HEK293 (cell line): ENCODE data around the gene ERCC5.

Source experiments
- CTCF ChIP-seq: fragments of 450-650 bp; formaldehyde crosslinking; IDR thresholded peaks from 2 replicates; pipeline ENCODE4 v1.5.1; 2016; ENCODE audit warnings: missing biosample characterization, missing genetic modification characterization
- KLF10 ChIP-seq: fragments of 450-650 bp; IDR thresholded peaks from 2 replicates; pipeline ENCODE4 v1.5.1; 2018; ENCODE audit warnings: missing biosample characterization, mild to moderate bottlenecking, missing genetic modification characterization
- OVOL3 ChIP-seq: fragments of 450-650 bp; formaldehyde crosslinking; IDR thresholded peaks from 2 replicates; pipeline ENCODE4 v1.5.1; 2016; ENCODE audit warnings: missing biosample characterization, missing genetic modification characterization
- PRDM1 ChIP-seq: fragments of 450-650 bp; formaldehyde crosslinking; IDR thresholded peaks from 2 replicates; pipeline ENCODE4; 2016; ENCODE audit warnings: missing biosample characterization, missing genetic modification characterization
- RBAK ChIP-seq: fragments of 450-650 bp; formaldehyde crosslinking; IDR thresholded peaks from 2 replicates; pipeline ENCODE4 v1.5.1; 2016; ENCODE audit warnings: missing biosample characterization, missing genetic modification characterization
- ZNF302 ChIP-seq: fragments of 450-650 bp; formaldehyde crosslinking; IDR thresholded peaks from 2 replicates; pipeline ENCODE4 v1.5.1; 2016; ENCODE audit warnings: missing biosample characterization, missing genetic modification characterization, low read depth
- ZNF404 ChIP-seq: fragments of 450-650 bp; formaldehyde crosslinking; IDR thresholded peaks from 2 replicates; pipeline ENCODE4 v1.5.1; 2017; ENCODE audit warnings: missing biosample characterization, missing genetic modification characterization
- ZNF416 ChIP-seq: fragments of 450-650 bp; formaldehyde crosslinking; IDR thresholded peaks from 2 replicates; pipeline ENCODE4 v1.5.1; 2016; ENCODE audit warnings: missing biosample characterization, missing genetic modification characterization
- ZNF514 ChIP-seq: fragments of 450-650 bp; formaldehyde crosslinking; IDR thresholded peaks from 2 replicates; pipeline ENCODE4 v1.5.1; 2016; ENCODE audit warnings: missing biosample characterization, missing genetic modification characterization
- ZNF561 ChIP-seq: fragments of 450-650 bp; IDR thresholded peaks from 2 replicates; pipeline ENCODE4 v1.5.1; 2018; ENCODE audit warnings: missing biosample characterization, missing genetic modification characterization, borderline replicate concordance

GRCh38 chr13:102917019-102917418, 71.2 kb downstream of the ERCC5 start:
- TF ChIP-seq CTCF (tag by site-specific recombination): no peak
- TF ChIP-seq KLF10: no peak
- no peak for TF ChIP-seq ZNF404 (tag by site-specific recombination)
- no peak for TF ChIP-seq ZNF302 (tag by site-specific recombination)
- no peak for TF ChIP-seq RBAK
- TF ChIP-seq ZNF561 (tag by site-specific recombination): no peak
- TF ChIP-seq ZNF416: no peak
- no peak for TF ChIP-seq OVOL3 (tag by site-specific recombination)
- TF ChIP-seq PRDM1: peak; percentile 89
- no peak for TF ChIP-seq ZNF514
